HEK293T (cell line): ENCODE measurements around the gene PIEZO1.

Experiments used
- BHLHE40 ChIP-seq: fragments of 450-650 bp; IDR thresholded peaks from 2 replicates; pipeline ENCODE4 v1.6.1; 2016; ENCODE audit warnings: mild to moderate bottlenecking, moderate library complexity, borderline replicate concordance
- CTBP1 ChIP-seq: fragments of 450-650 bp; IDR thresholded peaks from 2 replicates; pipeline ENCODE4 v1.6.1; 2016; ENCODE audit warnings: borderline replicate concordance
- ELF4 ChIP-seq: fragments of 450-650 bp; IDR thresholded peaks from 2 replicates; pipeline ENCODE4 v1.6.1; 2017; ENCODE audit warnings: antibody characterized with exemption
- FOXA1 ChIP-seq: fragments of 450-650 bp; IDR thresholded peaks from 2 replicates; pipeline ENCODE4 v1.6.1; 2016; ENCODE audit warnings: mild to moderate bottlenecking
- HDGF ChIP-seq: fragments of 450-650 bp; IDR thresholded peaks from 2 replicates; pipeline ENCODE4 v1.6.1; 2017; ENCODE audit warnings: antibody characterized with exemption, borderline replicate concordance
- NFRKB ChIP-seq: fragments of 450-650 bp; IDR thresholded peaks from 2 replicates; pipeline ENCODE4 v1.6.1; 2016; ENCODE audit warnings: mild to moderate bottlenecking, moderate library complexity
- SP1 ChIP-seq: fragments of 450-650 bp; IDR thresholded peaks from 2 replicates; pipeline ENCODE4 v1.6.1; 2017
- SUZ12 ChIP-seq: fragments of 450-650 bp; IDR thresholded peaks from 2 replicates; pipeline ENCODE4 v1.6.1; 2016; ENCODE audit warnings: mild to moderate bottlenecking
- TARDBP ChIP-seq: fragments of 450-650 bp; IDR thresholded peaks from 2 replicates; pipeline ENCODE4 v1.6.1; 2016
- ZNF384 ChIP-seq: fragments of 450-650 bp; IDR thresholded peaks from 2 replicates; pipeline ENCODE4 v1.6.1; 2016

GRCh38 chr16:88752386-88753002 is 32.5 kb downstream of the PIEZO1 start:
- TF ChIP-seq HDGF (no peak), SP1 (no peak), NFRKB (no peak), BHLHE40 (no peak), FOXA1 (no peak), ELF4 (no peak), TARDBP (no peak), ZNF384 (no peak), CTBP1 (no peak), SUZ12 (no peak)
